SK-MEL-5 (cell line): ENCODE results near the gene TMEM221. TPM values are rescaled to one million over a fixed set of nuclear protein-coding genes. Genes with fewer than 3 reads are reported as not detected.
A peak's percentile ranks its signal among the peaks of the same experiment; 100 is the strongest.
"Not testable (repeated sequence)": the region's sequence is repeated elsewhere in the genome, so short reads cannot be mapped to it uniquely, and the experiment has no call there.

Source experiments
- DNase-seq: peaks from one replicate; pipeline ENCODE4 v3.0.0-alpha.2; 2016; ENCODE audit warnings: low read depth, low spot score
- in situ Hi-C: cut with HindIII; loops from 2 replicates; pipeline ENCODE4 v1.10.0; 2016; ENCODE audit warnings: low sequenced_read_pairs, high pct_unique_total_duplicates, low pct_unique_long_range_greater_than_20kb
- total RNA-seq: library from RNA; depleted of rRNA; stranded (reverse); fragments of >200 nt; shearing (Covaris generic); gene quantifications from 2 replicates; pipeline ENCODE4 v1.2.3, GENCODE V29; 2014

Gene TMEM221
- total RNA-seq, 1 experiment from 2014 or later: 0.08 TPM

DNA sequence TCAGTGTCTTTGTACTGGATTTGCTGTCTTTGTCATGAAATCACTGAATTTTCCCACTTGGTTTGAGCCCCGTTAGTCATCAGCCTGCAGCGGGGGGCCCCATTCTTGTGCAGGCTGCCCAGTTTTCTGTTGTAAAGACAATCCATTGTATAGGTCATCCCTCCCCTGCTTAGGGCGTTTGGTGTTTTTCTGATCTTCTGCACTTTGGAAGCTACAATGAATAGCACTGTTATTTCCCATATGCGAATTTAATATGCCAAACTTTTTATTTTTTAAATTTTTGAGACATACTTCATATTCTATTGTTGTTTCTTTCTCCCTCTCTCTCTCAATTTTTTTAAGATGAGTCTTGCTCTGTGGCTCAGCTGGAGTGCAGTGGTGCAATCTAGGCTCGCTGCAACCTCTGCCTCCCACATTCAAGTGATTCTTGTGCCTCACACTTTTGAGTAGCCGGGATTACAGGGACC, 30.9 kb upstream of the TMEM221 start:
- no peak for DNase-seq
- in situ Hi-C loops: no loop called here

DNA sequence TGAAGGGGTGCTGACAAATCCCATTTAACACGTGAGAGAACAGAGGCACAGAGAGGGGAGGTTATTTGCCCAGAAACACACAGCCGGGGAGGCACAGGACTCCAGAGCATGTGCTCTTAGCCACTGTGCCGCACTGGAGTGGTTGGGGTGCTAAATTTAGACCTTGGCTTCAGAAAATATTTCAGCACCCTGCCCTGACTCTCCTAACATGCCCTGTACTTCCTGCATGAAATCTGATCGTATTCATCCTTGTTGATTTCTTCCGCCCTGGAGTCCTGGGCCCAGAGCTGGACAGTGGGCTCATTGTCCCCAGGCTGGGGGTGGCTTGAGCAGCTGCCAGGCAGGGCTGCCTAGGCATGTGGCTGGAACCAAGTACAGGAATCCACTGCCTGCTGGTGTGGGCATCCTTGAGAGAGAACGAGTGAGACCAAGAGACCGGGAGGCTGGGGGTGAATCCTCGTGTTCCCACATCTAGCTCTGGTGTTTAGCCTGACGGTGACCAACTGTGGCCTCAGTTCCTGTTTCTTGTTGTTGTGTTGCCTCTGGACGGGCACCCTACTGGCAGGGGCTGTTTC, 27.2 kb upstream of the TMEM221 start:
- DNase-seq: peak; percentile 98
- in situ Hi-C loops: no loop called here

DNA sequence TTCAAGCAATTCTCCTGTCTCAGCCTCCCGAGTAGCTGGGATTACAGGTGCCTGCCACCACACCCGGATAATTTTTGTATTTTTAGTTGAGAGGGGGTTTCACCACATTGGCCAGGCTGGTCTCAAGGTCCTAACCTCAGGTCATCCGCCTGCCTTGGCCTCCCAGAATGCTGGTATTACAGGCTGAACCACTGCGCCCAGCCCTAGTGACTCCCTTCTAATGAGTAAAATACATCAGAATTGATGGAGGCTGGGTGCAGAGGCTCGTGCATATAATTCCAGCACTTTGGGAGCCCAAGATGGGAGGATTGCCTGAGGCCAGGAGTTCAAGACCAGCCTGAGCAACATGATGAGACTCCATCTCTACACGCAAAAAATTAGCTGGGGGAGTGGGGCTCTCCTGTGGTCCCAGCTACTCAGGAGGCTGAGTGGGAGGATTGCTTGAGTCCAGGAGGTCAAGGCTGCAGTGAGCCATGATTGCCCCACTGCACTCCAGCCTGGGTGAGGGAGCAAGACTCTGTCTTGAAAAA, 26.6 kb upstream of the TMEM221 start:
- DNase-seq, in situ Hi-C loops: not testable (repeated sequence)

DNA sequence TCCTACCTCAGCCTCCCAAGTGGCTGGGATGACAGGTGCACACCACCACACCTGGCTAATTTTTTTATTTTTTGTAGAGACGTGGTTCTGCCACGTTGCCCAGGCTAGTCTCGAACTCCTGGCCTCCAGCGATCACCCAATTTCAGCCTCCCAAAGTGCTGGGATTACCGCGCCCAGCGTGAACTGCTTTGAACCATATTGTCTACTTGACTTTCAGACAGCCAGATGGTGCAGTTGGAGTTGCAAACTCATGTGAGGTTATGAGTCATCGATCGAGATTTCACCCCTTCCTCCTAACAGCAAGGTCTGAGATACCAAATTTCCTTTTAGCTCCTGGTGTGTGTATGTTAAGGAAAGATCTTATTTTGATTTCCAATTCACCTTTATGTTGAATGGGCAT, 24.6 kb upstream of the TMEM221 start:
- in situ Hi-C loops: no loop called here
- DNase-seq: peak; percentile 65

DNA sequence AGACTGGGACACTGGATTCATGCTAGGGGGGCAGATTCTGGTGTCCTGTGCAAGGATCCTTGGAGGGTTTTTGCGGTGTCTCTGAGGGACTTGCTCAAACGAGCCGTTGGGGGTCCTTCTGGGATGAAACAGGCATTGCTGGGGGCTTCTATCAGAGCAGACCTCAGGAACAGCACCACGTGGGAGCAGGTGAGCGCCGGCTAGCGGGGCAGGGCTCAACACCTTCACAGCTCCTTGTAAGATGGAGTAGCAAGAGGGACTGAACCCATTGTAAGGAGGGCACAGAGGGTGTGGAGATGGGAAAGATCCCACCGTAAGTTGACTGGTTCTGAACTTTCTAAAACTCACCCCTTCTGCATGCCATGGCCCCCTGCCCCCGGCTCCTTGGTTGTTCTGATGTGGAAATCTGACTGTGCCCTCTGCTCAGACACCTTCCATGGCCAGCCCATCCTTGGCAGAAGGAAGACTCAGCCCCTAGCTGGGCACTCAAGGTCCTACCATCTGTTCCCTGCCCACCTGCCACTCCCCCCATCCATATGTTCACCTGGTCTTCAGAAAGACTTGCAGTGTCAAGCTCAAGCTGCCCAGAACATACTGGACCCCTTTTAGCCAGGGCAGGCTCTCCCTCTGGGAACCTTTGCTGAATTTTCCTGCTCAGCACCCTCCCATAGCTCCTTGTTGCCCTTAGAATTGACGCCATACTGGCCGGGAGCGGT, 23.1 kb upstream of the TMEM221 start:
- in situ Hi-C loops: no loop called here
- no peak for DNase-seq

DNA sequence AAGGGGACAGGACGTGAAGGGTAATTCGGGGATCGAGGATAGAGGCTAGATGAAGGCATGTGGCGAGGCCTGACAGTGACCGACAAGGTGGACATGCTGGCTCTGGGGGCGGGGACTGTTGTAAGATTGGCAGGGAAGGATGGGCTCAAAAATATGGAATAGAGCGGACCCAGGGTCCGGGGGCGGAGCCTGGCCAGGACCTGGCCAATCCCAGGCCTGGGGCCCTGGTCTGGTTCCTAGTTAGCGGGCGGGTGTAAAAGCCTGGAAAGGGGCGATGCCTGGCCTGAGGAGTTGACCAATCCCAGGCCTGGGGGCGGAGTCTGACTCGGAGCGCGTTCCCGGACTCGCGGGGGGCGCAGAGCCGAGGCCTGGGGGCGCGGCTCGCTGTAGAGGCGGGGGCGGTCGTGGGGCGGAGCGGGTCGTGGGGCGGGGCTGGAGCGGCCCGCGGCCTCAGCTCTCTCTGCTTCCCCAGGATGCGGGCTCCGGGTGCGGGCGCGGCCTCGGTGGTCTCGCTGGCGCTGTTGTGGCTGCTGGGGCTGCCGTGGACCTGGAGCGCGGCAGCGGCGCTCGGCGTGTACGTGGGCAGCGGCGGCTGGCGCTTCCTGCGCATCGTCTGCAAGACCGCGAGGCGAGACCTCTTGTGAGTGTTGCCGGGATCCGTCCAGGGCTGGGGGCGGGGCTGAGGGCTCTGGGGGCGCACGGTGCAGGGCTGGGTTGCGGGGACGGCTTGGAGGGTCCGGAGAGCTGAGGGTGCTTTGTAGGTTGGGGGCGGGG, 21.8 kb upstream of the TMEM221 start, which contains the start of gene SLC27A1:
Gene SLC27A1 (plus strand): TSS at position 457 of the 774 bp plus-strand sequence. CDS start 17 bp downstream, at position 474.
- DNase-seq: peak; percentile 98
- in situ Hi-C loops: no loop called here

DNA sequence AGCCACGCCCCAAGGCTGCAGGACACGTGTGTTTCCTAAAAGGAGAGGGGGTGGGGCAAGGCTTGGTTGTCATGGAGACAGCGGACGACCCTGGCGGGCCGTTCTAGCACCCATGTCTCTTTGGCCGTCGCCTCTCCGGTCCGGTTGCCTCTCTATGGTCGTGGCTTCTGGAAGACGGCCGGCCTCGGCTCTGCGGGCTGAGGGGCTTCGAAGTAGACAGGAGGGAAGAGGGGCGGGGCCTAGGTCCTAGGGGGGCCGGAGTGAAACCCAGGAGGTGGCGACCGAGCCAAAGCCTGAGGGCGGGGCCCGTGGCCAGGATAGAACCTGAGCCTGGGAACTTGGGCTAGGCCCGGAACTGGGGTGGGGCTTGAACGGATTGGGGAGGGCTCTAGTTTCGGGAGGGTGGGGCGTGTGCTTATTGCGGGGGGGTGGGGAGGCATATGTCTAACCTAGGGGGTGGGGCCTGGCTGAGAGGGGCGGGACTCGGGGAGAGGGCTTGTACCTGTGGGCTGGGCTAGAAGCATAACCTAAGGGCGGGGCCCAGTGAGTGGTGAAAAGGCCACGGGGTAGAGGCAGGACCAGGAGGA, 21.1 kb upstream of the TMEM221 start:
- DNase-seq: peak; percentile 95
- in situ Hi-C loops: no loop called here

DNA sequence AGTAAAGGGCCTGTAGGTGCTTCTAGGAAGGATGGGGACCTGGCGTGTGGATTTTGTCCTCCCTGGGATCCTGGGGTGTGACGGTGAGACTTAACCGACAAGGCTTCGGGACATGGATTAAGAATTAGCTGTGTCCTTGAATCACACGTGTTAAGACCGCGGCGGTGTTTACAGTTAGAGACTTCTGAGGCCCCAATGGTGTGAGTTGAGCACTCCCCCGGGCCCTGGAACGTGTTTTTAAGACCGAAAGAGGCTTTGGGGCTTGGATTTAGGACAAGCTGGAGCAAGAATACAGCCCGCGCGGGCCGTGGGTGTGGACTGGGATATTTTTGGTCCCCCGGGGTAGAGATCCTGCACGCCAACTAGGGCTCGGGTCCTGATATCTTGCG, 20.6 kb upstream of the TMEM221 start:
- in situ Hi-C loops: no loop called here
- DNase-seq: no peak

DNA sequence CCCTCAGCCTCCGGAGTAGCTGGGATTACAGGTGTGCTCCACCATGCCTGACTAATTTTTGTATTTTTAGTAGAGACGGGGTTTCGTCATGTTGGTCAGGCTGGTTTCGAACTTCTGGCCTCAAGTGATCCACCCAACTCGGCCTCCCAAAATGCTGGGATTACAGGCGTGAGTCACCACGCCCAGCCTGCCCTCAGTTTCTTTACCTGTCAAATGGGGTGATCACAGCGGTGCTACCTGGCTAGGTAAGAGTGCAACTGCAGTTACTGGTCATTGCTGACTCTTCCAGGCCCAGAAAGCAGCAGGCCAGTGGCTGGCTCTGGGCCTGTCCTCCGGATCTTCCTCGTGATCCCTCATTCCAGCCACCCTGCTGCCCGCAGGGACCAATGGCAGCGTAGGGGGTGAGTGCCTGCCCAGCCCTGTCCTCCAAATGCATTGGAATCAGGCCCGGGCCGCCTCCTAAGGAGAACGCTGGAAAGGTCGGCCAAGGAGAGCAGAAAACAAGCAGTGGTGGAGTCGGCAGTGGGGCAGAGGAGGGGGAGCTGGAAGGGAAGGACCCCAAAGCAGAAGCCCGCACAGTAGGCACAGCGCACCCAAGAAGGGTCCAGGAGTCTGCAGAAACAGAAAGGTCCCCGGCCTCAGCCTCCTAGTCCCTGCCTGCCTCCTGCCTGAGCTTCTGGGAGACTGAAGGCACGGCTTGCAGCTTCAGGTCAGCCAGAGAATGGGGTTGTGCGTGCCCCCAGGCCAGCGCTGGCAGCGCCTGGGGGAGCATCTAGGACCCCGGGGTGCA, 20.0 kb upstream of the TMEM221 start:
- peak; percentile 35 for DNase-seq
- in situ Hi-C loops: no loop called here

DNA sequence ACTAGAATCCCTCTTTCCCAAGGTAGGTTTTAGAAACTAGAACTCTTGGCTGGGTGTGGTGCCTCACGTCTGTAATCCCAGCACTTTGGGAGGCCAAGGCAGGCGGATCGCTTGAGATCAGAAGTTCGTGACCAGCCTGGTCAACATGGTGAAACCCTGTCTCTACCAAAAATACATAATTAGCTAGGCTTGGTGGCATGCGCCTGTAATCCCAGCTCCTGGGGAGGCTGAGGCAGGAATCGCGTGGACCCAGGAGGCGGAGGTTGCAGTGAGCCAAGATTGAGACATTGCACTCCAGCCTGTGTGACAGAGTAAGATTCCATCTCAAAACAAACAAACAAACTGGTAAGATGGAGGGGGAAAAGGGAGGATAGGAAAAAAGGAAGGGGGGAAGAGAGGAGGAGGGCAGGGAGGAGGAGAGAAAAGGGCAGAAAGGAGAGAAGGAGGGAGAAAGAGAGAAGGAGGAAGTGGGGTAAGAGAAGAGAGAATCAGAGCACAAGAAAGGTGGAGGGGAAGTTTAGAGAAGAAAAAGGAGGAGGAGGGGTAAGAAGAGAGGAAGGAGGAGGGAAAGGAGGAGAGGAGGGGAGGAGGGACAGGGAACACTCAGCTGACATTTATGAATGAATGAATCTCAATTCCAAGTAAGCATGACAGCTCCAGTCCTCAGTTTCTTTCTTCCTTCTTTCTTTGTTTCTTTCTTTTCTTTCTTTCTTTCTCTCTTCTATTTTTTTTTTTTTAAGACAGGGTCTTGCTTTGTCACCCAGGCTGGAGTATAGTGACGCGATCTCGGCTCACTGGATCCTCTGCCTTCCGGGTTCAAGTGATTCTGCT, 19.2 kb upstream of the TMEM221 start:
- no peak for DNase-seq
- in situ Hi-C loops: no loop called here

DNA sequence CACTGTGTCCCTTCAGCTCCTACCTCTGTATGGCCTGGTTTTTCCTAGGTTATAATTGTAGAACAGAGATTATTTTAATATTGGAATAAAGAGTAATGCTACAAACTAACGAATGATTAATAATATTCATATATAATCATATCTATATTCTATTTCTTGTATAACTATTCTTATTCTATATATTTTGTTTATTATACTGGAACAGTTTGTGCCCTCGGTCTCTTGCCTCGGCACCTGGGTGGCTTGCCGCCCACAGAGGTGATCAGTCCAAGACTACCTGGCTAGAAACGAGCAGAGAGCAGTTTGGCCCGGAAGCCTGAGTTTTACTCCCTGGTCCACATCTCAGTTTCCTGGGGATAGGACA, 18.0 kb upstream of the TMEM221 start:
- in situ Hi-C loops: no loop called here
- DNase-seq: no peak

DNA sequence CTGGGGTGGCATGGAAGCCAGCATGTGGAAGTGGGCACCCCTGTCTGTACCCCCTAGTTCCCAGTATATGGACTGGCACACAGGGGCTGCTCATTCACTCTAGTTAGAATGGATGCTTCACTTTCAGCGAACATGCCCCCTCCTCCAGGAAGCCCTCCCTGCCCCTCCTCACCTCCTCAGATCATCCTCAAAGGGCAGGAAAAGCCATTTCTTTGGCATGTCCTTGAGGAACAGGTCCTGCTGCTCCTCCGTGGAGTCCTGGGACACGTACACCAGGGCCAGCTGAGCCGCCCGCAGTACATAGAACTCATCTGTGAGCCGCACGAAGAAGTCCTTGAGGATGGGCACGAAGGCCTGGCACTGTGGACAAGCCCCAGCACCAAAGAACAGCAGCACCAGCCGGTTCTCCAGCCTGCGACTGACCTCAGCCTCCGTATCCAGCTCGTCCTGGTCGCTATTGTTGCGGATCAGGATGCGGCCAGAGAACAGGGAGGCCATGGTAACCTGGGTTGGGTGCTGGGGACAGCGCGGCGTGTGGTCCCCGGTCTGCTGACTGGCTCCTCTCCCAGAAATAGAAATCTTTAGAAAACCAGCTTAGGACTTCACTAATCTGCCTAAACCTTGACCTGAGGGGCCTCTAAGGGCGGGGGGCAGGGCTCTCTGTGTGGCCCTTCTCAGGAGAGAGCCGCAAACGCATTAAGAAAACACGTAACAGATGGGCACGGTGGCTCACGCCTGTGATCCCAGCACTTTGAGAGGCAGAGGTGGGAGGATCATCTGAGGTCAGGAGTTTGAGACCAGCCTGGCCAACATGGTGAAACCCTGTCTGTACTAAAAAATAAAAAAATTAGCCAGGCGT, 12.1 kb upstream of the TMEM221 start, which contains the start of gene NXNL1:
Gene NXNL1 (minus strand): TSS at position 555 of the 859 bp plus-strand sequence. CDS start 57 bp downstream, at position 498.
- no peak for DNase-seq
- in situ Hi-C loops: no loop called here

DNA sequence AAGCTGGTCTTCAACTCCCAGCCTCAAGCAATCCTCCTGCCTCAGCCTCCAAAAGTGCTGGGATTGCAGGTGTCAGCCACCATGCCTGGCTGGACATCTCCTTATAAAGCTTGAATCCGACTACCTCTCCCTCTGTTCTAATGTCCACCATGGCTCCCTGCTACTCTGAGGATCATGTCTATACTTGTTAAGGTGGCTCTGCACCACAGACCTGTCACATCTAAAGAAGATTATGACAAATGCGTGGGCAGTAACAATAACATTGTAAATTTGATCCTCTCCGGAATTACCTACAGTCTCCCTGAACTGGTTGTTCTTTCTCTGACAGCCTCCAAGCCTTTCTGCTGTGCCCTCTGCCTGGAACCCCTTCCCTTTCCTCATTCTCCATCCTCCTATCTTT, 10.5 kb upstream of the TMEM221 start:
- in situ Hi-C loops: no loop called here

DNA sequence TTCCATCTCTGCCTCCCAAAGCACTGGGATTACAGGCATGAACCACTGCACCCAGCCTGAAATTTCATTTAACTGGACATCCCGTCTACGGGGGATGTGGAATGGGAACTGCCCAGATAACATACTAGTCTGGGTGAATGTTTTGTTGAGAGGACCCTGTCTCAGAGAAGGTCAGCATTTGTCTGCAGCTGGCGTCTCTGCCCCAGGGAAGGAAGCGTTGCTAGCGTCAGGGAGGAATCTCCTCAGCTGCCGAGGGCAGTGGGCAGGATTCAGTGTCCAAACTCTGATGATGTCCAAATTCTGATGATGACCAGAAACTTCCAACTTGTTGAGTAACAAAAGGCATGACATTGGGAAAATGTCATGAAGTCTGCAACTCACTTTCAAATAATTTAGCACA, 9.1 kb upstream of the TMEM221 start:
- in situ Hi-C loops: no loop called here
- DNase-seq: no peak

More for the DNA sequence above, 10.5 kb upstream of the TMEM221 start:
- DNase-seq: no peak

DNA sequence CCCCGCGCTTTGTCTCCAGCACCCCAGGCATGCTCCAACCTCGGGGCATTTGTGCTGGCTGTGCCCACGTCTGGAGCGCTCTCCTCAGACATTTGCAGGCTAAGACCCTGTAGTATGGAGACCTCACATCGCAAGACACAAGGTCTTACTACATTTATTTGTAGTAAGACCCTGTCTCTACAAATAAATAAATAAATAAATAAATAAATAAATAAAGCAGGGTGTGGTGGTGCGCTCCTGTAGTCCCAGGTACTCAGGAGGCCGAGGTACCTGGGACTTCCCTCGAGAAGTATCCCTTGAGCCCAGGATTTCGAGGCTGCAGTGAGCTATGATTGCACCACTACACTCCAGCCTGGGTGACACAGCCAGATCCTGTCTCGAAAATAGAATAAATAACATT, 7.7 kb upstream of the TMEM221 start:
- in situ Hi-C loops: no loop called here
- DNase-seq: no peak
